CD1c-positive myeloid dendritic cell (primary cell): ENCODE results near the gene ABCC6.
"Not testable (repeated sequence)": the region's sequence is repeated elsewhere in the genome, so short reads cannot be mapped to it uniquely, and the experiment has no call there.

Experiments
- DNase-seq: peaks from one replicate; pipeline ENCODE4 v3.0.0-alpha.2; 2016; ENCODE audit errors: extremely low spot score

The ABCC6 gene

DNA sequence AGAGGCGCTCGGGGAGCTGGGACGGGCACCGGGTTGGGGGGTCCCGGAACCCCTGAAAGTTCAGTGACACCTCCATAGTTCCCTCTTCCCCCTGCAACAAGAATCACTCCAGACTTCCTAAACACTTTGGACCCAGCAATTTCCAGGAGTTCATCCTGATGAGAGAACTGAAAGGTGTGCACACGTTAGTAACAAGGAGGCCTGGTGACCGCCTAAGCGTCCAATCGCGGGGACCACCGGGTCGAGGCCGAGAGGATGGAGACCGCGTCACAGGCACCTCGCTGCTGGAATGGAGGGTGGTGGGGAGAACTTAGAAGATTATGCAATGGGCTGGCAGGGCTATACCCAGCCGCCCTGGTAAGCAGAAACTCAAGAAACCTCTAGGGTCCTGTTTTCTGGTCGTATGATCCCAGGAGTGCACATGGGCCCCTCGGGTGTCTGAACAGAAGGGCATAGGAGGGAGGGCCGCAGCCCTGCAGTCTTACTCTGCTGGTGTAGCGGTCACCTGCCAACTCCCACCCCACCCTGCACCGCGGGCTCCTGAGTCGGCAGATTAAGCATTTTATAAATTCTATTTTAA, 458 bp upstream of the ABCC6 start:
- DNase-seq = not testable (repeated sequence)

DNA sequence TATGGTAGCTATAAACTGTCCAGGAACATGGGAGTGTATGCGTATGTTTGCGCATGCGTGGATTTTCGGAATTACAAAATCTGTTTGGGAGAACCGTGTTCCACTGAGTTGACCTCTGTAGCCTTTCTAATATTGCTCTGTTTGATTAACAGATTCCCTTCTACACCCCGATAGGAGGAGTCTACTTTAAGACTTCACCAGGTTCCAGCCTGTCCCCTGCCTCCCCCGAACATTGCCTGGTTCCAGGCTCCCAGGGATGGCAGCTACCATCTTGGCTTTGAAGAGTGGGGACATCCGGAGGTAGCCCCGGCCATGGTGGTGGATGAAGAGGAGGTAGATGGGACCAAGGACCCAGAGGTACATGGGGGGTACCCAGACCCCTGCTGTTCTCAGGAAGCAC, 1.9 kb downstream of the ABCC6 start:
- DNase-seq = not testable (repeated sequence)

- not testable (repeated sequence) for DNase-seq
Measured at GRCh38 chr16:16220449-16220848, 2.8 kb downstream of the ABCC6 start.

DNA sequence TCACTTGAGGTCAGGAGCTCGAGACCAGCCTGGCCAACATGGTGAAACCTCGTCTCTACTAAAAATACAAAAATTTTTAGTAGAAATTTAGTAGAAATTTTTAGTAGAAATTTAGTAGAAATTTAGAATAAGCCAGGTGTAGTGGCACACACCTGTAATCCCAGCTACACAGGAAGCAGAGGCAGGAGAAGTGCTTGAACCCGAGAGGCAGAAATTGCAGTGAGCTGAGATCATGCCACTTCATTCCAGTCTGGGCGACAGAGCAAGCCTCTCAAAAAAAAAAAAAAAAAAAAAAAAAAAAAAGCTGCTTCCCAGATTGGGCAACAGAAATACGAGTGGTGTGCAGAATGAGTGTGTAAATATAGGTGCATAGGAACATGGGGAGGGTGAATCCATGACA, 4.5 kb downstream of the ABCC6 start:
- DNase-seq = not testable (repeated sequence)

GRCh38 chr16:16218349-16218748, 4.9 kb downstream of the ABCC6 start:
- not testable (repeated sequence) for DNase-seq

GRCh38 chr16:16213863-16214293, 9.4 kb downstream of the ABCC6 start:
- DNase-seq = peak; percentile 71

GRCh38 chr16:16211404-16211803, 11.9 kb downstream of the ABCC6 start:
- not testable (repeated sequence) for DNase-seq

DNA sequence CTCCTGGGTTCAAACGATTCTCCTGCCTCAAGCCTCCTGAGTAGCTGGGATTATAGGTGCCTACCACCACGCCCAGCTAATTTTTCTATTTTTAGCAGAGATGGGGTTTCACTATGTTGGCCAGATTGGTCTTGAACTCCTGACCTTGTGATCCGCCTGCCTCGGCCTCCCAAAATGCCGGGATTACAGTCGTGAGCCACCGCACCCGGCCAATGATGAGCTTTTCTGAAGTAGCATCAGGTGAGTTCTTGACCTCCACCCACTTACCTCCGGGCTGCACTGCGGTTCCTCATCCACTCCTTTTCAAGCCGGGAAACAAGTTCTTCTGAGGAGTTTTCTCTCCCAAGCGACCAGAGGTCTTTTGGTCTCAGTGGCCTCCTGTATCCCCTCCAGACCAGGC, 14.8 kb downstream of the ABCC6 start:
- DNase-seq = not testable (repeated sequence)

DNA sequence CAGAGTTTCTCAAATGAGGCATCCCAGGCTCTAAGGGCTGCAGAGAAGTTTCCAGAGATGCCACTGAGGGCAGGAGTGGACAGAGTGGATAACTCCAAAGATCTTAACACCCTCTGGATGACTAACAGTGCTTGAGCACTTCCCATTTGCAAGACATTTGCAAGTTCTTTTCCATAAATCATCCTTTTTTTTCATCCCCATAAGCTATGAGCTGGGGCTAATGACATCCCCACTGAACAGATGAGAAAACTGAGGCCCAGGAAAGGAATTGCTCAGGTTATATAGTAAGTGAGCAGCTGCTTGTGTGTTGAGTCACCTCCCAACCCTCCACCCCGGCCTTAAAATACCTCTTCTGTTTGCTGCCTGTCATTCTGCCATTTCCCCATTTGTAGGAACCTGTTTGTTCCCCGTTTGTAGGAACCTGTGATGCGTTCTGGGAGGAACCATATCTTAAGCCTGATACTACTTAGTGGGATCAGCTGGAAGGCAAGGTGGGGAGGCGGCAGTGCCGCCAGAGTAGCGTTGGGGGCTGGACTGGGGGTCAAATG, 15.4 kb downstream of the ABCC6 start:
- peak; percentile 40 for DNase-seq

DNA sequence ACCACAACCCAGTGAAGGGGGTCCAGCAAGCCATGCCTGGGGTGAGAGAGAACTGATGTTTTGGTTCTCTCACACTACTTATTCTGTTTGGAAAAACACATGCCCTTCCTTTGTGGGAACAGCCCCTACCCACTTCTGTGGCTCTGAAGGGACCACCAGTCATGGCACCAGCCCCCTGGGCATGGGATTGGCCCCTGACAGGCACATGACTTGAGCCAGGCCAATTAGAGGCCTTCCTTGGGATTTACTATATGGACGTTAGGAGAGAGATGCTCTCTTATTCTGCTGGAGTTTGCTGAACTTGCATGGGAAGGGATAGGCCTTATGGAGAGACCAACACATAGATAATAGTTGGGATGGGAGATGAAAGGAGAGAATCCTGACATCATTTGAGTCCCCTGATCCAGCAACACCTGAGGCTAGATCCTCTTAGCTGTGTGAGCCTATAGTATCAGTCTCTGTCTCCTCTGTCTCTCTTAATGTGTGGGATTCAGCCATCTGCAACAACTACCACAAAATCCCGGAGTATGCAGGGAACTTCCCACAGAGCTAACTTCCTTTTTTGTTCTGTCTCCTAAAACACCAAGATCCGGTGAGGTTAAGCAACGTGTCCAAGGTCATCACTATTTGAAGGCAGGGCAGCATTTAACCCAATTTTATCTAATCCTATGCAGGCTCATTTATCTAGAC, 16.1 kb downstream of the ABCC6 start:
- DNase-seq = peak; percentile 76

- not testable (repeated sequence) for DNase-seq
Measured at GRCh38 chr16:16205864-16206263, 17.4 kb downstream of the ABCC6 start.

DNA sequence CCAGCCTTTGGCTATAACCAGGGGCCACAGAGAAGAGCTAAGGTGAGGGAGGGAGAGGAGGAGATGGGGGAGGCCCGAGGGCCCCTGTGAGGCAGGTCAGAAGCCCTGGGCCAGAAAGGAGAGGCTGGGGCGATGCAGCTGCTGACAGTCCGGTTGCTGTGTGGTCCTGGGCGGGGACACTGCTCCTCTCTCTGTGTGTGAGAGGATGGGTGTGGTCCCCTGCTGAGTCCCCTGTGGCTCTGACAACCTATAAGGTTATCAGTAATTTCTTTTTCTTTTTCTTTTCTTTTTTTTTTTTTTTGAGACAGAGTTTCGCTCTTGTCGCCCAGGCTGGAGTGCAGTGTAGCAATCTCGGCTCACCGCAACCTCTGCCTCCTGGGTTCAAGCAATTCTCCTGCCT, 18.7 kb downstream of the ABCC6 start:
- not testable (repeated sequence) for DNase-seq

- DNase-seq = not testable (repeated sequence)
Measured at GRCh38 chr16:16203494-16203893, 19.8 kb downstream of the ABCC6 start.

- DNase-seq = peak; percentile 72
Measured at GRCh38 chr16:16202400-16203143, 20.7 kb downstream of the ABCC6 start.

GRCh38 chr16:16201880-16202279, 21.4 kb downstream of the ABCC6 start:
- not testable (repeated sequence) for DNase-seq

- DNase-seq = not testable (repeated sequence)
Measured at GRCh38 chr16:16200391-16200790, 22.9 kb downstream of the ABCC6 start.

DNA sequence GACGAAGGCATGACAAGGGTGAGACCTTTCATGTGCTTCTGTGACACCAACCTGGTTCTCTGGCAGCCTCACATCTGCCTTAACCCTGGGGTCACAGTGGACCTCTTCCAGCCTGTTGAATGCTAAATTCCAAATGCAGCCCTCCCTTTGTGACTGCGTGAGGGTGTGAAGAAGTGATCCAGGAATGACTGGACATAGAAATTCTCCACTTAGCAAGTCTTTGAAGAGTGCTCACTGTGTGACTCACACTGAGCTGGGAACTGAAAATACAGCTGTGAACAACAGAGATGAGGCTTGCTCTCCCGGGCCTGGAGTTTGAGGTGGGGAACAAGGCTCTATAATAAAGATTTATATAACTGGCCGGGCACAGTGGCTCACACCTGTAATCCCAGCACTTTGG, 23.9 kb downstream of the ABCC6 start:
- DNase-seq = peak; percentile 38

DNA sequence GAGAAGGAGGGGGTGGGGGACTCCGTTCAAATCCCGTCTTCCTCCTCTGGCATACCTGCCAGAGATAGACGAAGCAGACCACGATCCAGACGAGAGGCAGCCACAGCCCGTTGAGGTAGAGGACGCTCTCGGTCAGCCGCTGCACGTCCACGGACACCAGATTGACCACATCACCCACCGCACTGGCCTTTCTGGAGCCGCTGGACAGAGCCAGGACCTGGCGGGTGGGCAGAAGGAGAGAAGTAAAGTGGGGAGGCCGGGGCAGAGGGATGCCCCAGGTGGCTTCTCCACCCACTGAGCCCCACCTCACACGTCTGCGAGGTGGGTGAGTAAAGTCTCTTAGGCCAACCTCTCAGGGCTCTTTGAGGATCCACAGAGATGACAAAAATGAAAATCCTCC, 25.3 kb downstream of the ABCC6 start:
- no peak for DNase-seq

- DNase-seq = no peak
Measured at GRCh38 chr16:16197331-16197730, 26.0 kb downstream of the ABCC6 start.

DNA sequence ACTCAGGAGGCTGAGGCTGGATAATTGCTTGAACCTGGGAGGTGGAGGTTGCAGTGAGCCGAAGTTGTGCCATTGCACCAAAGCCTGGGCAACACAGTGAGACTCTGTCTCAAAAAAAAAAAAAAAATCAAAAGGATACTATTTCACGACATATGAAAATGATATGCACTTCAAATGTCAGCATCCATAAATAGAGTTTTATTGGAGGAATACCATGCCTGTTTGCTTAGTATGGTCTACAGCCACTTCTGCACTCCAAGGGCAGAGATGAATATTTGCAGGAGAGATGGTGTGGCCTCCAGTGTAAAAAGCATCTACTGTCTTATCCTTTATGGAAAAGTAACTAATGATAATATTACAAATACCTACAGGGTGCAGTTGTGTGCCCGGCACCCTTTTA, 27.2 kb downstream of the ABCC6 start:
- DNase-seq = no peak

DNA sequence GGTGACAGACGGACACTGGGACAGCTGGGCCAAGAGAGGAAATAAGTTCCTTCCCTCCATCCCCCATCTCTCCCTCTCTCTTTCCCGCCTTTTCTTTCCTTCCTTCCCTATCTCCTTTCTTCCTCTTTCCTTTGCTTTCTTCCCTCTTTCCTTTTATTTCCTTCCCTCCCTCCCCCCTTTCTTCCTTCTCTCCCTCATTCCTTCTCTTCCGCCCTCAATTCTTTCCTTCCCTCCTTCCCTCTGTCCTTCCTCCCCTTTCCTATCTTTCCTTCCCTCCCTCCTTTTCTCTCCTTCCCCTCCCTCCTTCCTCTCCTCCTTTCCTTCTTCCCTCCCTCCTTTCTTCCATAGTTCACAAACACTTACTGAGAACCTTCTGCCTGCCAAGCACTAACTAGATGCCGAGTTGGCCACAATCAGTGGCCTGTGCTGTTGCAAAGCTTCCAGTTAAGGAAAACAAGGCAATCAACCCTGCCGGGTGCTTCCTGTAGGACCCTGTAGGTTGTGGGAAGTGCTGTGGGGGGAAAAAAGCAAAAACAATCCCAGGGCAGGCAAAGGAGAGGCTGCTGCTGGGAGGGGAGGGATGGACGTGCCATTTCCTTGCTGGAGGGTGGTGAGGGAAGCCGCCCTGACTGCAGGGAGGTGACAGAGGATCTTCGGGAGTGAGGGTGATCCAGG, 31.7 kb downstream of the ABCC6 start:
- no peak for DNase-seq

- not testable (repeated sequence) for DNase-seq
Measured at GRCh38 chr16:16190966-16191365, 32.3 kb downstream of the ABCC6 start.
